HUES6 (cell line): ENCODE data around the gene STX19.

ENCODE experiments used
- H3K27ac ChIP-seq: 2 replicates; pipeline ENCODE4 v1.7.0; 2013; ENCODE audit warnings: low read depth, mild to moderate bottlenecking, low read length, inconsistent platforms
- H3K27me3 ChIP-seq: 2 replicates; pipeline ENCODE4 v1.6.1; 2013; ENCODE audit warnings: low read length; ENCODE audit not compliant: control insufficient read depth, insufficient read depth
- H3K36me3 ChIP-seq: 2 replicates; pipeline ENCODE4 v1.6.1; 2013; ENCODE audit warnings: low read length; ENCODE audit not compliant: control insufficient read depth, insufficient read depth
- H3K4me1 ChIP-seq: 2 replicates; pipeline ENCODE4 v1.6.1; 2013; ENCODE audit warnings: low read length; ENCODE audit not compliant: control insufficient read depth, insufficient read depth
- H3K4me3 ChIP-seq: 2 replicates; pipeline ENCODE4 v1.5.1; 2013; ENCODE audit warnings: low read depth, low read length
- H3K9ac ChIP-seq: one replicate; pipeline ENCODE4 v1.6.1; 2013; ENCODE audit warnings: mild to moderate bottlenecking, low read length
- H3K9me3 ChIP-seq: 2 replicates; pipeline ENCODE4 v1.6.1; 2013; ENCODE audit warnings: low read depth, low read length; ENCODE audit not compliant: control insufficient read depth, insufficient read depth

The STX19 gene, protein sequence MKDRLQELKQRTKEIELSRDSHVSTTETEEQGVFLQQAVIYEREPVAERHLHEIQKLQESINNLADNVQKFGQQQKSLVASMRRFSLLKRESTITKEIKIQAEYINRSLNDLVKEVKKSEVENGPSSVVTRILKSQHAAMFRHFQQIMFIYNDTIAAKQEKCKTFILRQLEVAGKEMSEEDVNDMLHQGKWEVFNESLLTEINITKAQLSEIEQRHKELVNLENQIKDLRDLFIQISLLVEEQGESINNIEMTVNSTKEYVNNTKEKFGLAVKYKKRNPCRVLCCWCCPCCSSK

DNA sequence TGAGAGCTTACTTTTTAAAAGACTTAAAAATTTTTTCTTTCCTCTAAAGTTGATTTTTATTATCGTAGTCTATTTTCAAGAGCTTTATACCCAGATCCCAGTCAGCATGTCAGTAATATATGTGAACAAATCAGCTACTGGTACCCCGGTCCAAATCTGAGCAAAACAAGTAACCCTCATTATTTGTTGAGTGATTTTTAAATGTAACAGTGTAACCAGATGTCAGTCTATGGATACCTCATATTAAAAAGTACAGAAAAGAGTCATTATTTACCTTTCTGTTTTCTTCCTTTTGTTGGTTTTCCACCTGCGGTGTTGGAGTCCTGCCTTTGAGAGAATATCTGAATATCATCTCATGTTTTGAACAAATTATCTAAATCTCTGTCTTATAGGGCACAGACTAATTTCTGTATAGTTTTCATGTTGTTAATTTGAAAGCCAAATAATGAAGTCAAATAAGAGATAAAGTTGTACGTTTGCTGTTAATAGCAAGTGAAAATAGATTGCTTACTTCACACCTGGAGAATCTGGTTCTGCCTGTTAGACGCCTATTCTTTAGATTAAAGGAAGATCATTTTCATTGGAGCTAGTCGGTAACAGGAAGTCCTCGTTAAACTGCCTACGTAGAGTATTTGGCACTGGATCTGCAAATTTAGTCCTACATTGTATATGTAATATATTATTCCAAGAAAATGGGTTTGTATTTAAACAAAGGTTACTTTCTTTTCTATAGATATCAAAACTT is at the start of gene STX19:
STX19 (minus strand) TSS at position 505 of the 745 bp plus-strand sequence. CDS start 13,328 bp downstream, outside the sequence.
- Histone ChIP-seq H3K4me1 (no peaks in the 10 kb centered on the region), H3K36me3 (no peaks in the 10 kb centered on the region), H3K9me3 (no peaks in the 10 kb centered on the region), H3K27me3 (no peaks in the 10 kb centered on the region), H3K27ac (no peak within 1 kb of the TSS), H3K4me3 (no peak within 1 kb of the TSS), H3K9ac (no peak within 1 kb of the TSS)

DNA sequence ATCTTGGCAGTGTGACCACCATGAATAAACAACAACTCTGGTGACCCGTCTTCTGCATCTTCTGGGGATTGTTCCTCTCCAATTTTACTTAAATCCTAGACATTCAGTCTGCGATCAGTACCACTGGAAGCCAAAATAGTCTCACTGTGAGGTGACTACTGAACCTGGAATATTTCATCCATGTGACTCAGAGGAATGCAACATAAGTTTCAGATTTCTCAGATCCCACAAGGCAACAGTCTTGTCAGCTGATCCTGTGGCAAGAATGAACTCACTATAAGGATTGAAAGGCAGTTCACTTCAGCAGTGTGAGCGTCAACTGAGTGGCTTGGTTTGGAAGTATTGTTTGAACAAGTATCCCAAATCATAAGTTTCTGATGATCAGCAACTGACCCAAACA is 47.7 kb upstream of the STX19 start:
- H3K27ac ChIP-seq, result no peak overlapping the region
- H3K27me3 ChIP-seq, result no peaks in the 10 kb centered on the region

DNA sequence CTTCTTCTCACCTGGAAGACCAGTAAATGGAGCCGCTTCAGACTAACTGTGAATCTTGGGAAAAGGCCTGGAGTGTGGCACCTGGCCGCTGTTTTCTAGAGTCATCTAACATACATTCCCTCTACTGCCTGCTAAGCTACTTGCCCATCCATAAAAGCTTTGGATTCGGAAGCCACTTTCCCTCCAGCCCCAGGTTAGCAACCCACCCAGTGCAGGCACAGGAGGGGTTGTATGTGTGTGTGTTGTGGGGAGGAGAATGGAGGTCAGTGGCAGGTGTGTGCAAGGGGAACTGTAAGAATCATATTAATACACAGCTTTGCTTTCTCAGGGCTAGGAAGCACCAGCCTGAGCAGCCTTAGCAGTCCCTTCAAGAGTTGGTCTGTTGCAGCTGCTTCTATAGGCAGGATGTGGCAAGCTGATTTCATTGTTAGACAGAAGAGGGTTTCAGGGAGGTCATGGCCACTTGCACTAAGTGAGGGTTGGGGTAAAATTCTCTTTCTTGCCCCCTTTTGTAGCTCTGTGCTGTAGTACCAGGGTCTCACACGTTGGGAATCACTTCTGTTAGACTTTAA is 43.4 kb upstream of the STX19 start:
- Histone ChIP-seq H3K9ac (no peak overlapping the region), H3K36me3 (peaks cover 8% of the 10 kb centered on the region), H3K4me1 (no peaks in the 10 kb centered on the region), H3K27ac (no peak overlapping the region), H3K4me3 (no peak overlapping the region), H3K27me3 (no peaks in the 10 kb centered on the region), H3K9me3 (no peaks in the 10 kb centered on the region; the same call in 1 of the 2 replicates)

More for the DNA sequence above, 47.7 kb upstream of the STX19 start:
- Histone ChIP-seq H3K4me3 (no peak overlapping the region), H3K36me3 (peaks cover 5% of the 10 kb centered on the region), H3K4me1 (peaks cover 9% of the 10 kb centered on the region; the same call in 1 of the 2 replicates), H3K9ac (no peak overlapping the region), H3K9me3 (no peaks in the 10 kb centered on the region; the same call in 1 of the 2 replicates)

DNA sequence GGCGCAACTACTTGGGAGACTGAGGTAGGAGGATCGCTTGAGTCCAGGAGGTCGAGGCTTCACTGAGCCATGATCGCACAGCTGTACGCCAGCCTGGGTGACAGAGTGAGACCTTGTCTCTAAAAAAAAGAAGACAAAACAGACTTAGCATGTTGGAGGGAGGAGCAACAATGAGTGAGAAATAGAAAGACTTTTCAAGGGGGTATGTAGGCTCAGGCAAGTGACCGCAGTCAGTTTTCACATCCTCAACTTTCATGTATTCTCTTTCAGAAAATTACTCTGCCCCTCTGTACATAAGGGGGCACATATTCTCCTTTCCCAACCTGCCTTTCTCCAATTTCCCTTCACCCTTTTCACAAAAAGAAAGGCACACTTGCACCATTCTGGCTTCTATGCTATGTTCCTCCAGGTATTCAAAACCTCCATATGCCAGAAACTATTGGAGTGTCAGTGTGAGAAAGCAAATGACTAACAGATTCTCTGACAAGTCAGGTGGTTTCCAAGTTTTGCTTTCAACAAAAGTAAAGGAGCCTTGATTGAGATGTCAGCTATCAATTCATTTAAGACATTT is 42.0 kb upstream of the STX19 start:
- no peaks in the 10 kb centered on the region for H3K27me3 ChIP-seq
- H3K9ac ChIP-seq, result no peak overlapping the region
- H3K4me1 ChIP-seq, result no peaks in the 10 kb centered on the region
- no peak overlapping the region for H3K27ac ChIP-seq
- H3K9me3 ChIP-seq, result no peaks in the 10 kb centered on the region
- peaks cover 3% of the 10 kb centered on the region; the same call in 1 of the 2 replicates for H3K36me3 ChIP-seq
- H3K4me3 ChIP-seq, result no peak overlapping the region

DNA sequence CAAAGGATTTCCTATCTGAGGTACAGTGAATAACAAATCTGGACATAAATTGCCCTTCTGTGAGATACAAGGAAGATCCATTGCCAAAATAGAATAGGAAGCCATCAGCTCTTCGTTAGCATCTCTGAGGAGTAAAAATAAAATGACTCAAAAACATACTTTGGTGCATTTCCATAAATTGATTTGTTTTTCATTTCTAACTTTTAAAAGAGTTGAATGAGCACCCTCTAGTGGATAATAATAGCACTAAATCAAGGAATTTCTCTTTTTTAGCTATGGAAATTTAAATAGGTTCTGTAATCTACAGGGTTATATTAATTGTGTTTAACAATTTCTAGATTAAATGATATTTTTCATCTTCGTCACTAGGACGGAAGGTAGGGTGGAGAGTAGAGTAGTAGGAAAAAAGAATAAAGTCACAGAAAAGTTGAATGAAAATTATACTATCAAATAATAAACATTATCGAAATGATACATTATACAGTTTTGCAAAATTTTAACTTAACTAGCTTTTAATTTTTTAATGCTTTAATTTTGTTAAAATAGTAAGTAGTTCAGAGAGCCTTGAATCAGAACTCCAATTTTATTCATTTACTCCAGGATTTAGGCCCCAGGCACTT is 40.9 kb upstream of the STX19 start:
- Histone ChIP-seq H3K27me3 (no peaks in the 10 kb centered on the region), H3K4me1 (no peaks in the 10 kb centered on the region), H3K27ac (no peak overlapping the region), H3K4me3 (no peak overlapping the region), H3K9ac (no peak overlapping the region), H3K36me3 (peaks cover 3% of the 10 kb centered on the region; the same call in 1 of the 2 replicates), H3K9me3 (no peaks in the 10 kb centered on the region)

DNA sequence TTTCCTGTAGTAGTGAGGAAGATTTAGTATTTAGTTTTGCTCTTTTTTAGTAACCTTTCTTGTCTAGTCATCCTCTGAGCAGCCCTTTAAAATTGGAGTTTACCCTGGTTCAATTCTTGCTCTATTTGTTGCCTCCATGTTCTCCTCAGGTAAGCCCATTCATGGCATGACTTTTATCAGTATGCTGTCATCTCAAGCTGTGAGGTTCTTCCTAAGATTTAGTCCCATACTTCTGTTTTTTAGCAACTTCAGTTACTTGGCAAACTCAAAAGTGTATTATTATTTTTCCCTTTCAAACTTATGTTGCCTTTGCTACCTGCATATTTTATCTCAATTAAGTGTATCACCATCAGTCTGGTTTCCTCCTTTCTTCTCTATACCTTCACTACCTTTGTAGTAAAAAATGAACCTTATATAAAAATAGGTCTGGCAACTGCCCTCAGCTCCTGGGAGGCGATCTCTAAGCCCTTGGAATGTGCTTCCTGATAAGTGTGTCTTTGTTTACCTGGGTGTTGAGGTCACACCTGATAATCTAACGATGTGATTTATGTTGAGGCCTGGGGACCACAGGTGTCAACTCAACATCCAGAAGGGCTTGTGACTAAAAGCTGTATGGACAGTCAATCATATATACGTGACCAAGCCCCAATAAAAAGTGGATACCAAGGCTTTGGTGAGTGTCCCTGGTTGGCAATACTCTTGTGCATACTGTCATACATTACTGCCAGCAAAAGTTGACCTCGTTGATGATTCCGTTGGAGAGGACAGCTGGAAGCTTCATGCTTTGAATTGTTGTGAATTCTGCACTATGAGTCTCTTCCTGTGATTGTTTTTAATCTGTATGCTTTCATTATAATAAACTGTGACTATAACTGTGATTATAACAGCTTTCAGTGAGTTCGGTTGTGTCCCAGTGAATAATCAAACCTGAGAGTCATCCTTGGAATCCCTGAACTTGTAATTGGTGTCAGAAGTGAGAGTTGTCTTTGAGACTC is 38.4 kb upstream of the STX19 start:
- H3K9me3 ChIP-seq, result no peaks in the 10 kb centered on the region
- peaks cover 3% of the 10 kb centered on the region; the same call in 1 of the 2 replicates for H3K36me3 ChIP-seq
- H3K27ac ChIP-seq, result no peak overlapping the region
- H3K4me1 ChIP-seq, result 0 out of 2 replicates have a peak, but pooled peaks cover 2% of the 10 kb centered on the region
- H3K4me3 ChIP-seq, result no peak overlapping the region
- H3K9ac ChIP-seq, result no peak overlapping the region
- no peaks in the 10 kb centered on the region for H3K27me3 ChIP-seq

DNA sequence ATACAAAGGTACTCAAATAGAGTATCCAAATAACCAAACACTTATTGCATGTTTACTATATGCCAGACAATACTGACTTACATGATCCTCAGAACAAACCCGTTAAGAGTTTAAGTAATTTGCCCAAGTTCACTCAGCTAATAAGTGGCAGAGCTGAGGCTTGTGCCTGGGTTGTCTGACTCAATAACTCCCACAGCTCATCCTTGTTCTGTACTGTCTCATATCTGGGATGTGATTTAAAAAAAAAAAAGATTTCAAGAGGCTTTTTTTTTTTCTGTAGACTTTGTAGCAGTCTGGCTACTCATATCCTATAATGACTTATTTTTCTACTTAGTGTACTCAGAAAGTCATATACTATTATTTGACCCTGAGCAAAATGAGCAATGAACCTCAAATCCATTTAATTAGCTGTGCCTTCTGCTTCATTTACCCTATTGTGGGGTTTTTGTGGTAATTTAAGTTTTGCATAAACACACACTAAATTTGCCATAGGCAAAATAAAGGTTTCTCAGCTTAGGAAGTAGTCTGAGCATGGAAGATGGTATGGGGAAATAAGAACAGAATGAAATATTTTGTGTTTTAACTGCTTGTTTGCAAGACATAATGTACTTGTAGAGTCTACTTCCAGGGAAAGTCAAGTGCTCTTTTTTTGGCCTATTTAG is 37.6 kb upstream of the STX19 start:
- Histone ChIP-seq H3K4me3 (no peak overlapping the region), H3K9ac (no peak overlapping the region), H3K9me3 (no peaks in the 10 kb centered on the region), H3K4me1 (0 out of 2 replicates have a peak, but pooled peaks cover 3% of the 10 kb centered on the region), H3K27me3 (no peaks in the 10 kb centered on the region), H3K36me3 (peaks cover 3% of the 10 kb centered on the region; the same call in 1 of the 2 replicates), H3K27ac (no peak overlapping the region)

DNA sequence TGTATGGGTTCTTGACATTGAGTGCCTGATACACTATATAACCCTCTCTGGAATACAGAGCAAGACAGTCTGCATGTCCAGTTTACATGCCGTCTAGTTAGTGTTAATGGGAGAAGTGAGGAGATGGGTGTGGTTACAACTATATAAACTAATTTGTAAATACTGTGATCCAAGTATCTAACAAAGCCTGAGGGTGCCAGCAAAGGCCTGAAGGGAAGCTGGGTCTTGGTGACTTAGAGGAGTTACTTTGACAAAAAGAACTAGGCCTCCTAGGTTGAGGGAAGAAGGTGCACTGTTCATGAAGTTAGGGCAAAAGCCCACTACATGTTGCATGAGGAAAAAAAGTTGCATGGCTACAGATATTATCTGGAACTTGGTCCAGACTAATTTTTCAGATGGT is 36.7 kb upstream of the STX19 start:
- no peak overlapping the region for H3K4me3 ChIP-seq

DNA sequence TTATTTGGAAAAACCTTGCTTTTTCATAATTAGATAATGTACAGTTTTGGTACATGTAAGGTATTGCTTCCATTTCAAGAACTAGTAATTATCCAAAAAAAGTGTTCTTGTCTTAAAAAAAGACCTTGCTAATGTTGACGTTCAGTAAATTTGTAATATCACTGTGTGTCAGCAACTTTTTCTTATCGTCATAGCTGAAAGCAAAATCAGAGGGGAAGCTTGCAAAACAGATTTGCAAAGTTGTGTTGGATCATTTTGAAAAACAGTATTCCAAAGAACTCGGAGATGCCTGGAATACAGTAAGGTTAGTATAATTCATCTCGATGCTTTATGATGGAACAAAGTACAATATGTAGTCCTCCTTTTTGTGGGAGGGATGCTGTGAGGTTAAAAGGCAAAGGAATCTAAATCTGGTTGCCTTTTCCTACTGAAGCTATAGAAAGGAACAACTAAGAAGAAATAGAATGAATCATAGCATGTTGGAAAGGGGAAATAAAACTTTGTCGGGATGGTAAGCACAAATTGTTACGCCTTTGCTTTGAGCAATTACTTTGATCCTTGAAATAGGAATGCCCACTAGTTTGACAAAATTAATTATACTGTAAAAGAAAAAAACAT is 36.0 kb upstream of the STX19 start:
- Histone ChIP-seq H3K9ac (no peak overlapping the region), H3K27ac (no peak overlapping the region), H3K4me1 (0 out of 2 replicates have a peak, but pooled peaks cover 3% of the 10 kb centered on the region), H3K9me3 (no peaks in the 10 kb centered on the region), H3K27me3 (no peaks in the 10 kb centered on the region), H3K4me3 (no peak overlapping the region; the same call in 1 of the 2 replicates), H3K36me3 (peaks cover 3% of the 10 kb centered on the region; the same call in 1 of the 2 replicates)

More for the DNA sequence above, 36.7 kb upstream of the STX19 start:
- no peak overlapping the region for H3K27ac ChIP-seq
- H3K4me1 ChIP-seq, result 0 out of 2 replicates have a peak, but pooled peaks cover 3% of the 10 kb centered on the region
- H3K36me3 ChIP-seq, result peaks cover 3% of the 10 kb centered on the region; the same call in 1 of the 2 replicates
- H3K9ac ChIP-seq, result no peak overlapping the region
- no peaks in the 10 kb centered on the region for H3K9me3 ChIP-seq
- H3K27me3 ChIP-seq, result no peaks in the 10 kb centered on the region
